Thyroid gland (tissue), 4 donors: ENCODE measurements around the gene NFE2L3. TPM values are rescaled to one million over a fixed set of nuclear protein-coding genes. Genes with fewer than 3 reads are reported as not detected.

ENCODE experiments used
- total RNA-seq, 4 donors: library from RNA; depleted of rRNA; stranded (reverse); fragments of >200 nt; gene quantifications; one replicate each; pipeline ENCODE4 v1.2.3, GENCODE V29; 2016

Gene NFE2L3
- total RNA-seq, 4 donors from 2014 or later, result 0.33 to 1.4 (median 0.98) TPM

Other genes starting within 250 kb of the NFE2L3 start
- gene HNRNPA2B1, start 48.5 kb downstream of the NFE2L3 start, total RNA-seq, result 100 to 1,000 TPM; 192 to 303 (median 239) TPM
- 10 to 100 TPM; 41.6 to 72.3 (median 55.6) TPM for gene CBX3, start 49.5 kb downstream of the NFE2L3 start, total RNA-seq
- gene SNX10, start 139.7 kb downstream of the NFE2L3 start, total RNA-seq, result 1 to 10 TPM; 1.8 to 5.0 (median 2.7) TPM